Small intestine (tissue), 7 donors: ENCODE results near the gene CLNS1A. TPM values are rescaled to one million over a fixed set of nuclear protein-coding genes. Genes with fewer than 3 reads are reported as not detected.
A peak's percentile ranks its signal among the peaks of the same experiment; 100 is the strongest.

Source experiments
- DNase-seq, 2 donors: peaks; one replicate each; pipeline versions ENCODE4 v3.0.0 to v3.0.0-alpha.2; 2013
- FAIRE-seq: peaks from 2 replicates; lab custom pipeline; 2012; peaks lifted over from hg19 to GRCh38; lab: Jason Lieb, UNC
- H3K27ac ChIP-seq, 3 donors: one replicate each; pipeline ENCODE4 v1.5.1; 2013; ENCODE audit warnings: low read length in 2 of 3, mild to moderate bottlenecking in 2 of 3, control low read depth in 1 of 3, inconsistent platforms in 1 of 3, low read depth in 1 of 3, moderate library complexity in 1 of 3
- H3K27me3 ChIP-seq, 3 donors: one replicate each; pipeline ENCODE4 v1.6.1; 2013; ENCODE audit warnings: low read length in 3 of 3, inconsistent platforms in 1 of 3; ENCODE audit not compliant: control insufficient read depth in 3 of 3, insufficient read depth in 3 of 3
- H3K36me3 ChIP-seq, 3 donors: one replicate each; pipeline ENCODE4 v1.6.1; 2013; ENCODE audit warnings: low read length in 3 of 3, inconsistent platforms in 1 of 3, low read depth in 1 of 3, mild to moderate bottlenecking in 1 of 3, moderate library complexity in 1 of 3; ENCODE audit not compliant: control insufficient read depth in 3 of 3, insufficient read depth in 2 of 3
- H3K4me1 ChIP-seq, 3 donors: one replicate each; pipeline ENCODE4 v1.6.1; 2013; ENCODE audit warnings: low read length in 2 of 3, inconsistent platforms in 1 of 3, low read depth in 1 of 3, mild to moderate bottlenecking in 1 of 3, moderate library complexity in 1 of 3; ENCODE audit not compliant: control insufficient read depth in 3 of 3, insufficient read depth in 2 of 3
- H3K4me3 ChIP-seq, 3 donors: one replicate each; pipeline ENCODE4 v1.5.1; 2013; ENCODE audit warnings: low read length in 3 of 3, control low read depth in 1 of 3, inconsistent platforms in 1 of 3, low read depth in 1 of 3, mild to moderate bottlenecking in 1 of 3, moderate library complexity in 1 of 3
- H3K9me3 ChIP-seq, 2 donors: one replicate each; pipeline ENCODE4 v1.6.1; 2013; ENCODE audit warnings: low read depth in 1 of 2, low read length in 1 of 2; ENCODE audit not compliant: control insufficient read depth in 2 of 2, insufficient read depth in 1 of 2
- WGBS, 3 donors: extraction: QIAGEN DNeasy Blood & Tissue Kit; methylation state at CpG; one replicate each; pipeline ENCODE4 v1.1.7; 2013; 5-methylcytosine and 5-hydroxymethylcytosine counted together
- polyA plus RNA-seq, 4 donors: library from polyadenylated mRNA; stranded (reverse) in 3 of 4; unstranded in 1 of 4; fragments of 200-250 nt in 3 of 4; fragments of 120-200 nt in 1 of 4; gene quantifications; one replicate each; pipeline versions ENCODE4 v1.2.1 to v1.2.3, GENCODE V29; 2013
- donor health status: healthy with polysubstance abuse.
- donor health status: control.
- donor health status: control.
- donor health status: Bipolar disorder and iron deficiency.
- donor health status: healthy.

Gene CLNS1A
- polyA plus RNA-seq, 4 donors = 64.6 to 188 (median 90.9) TPM

GRCh38 chr11:77665240-77665965, 27.8 kb upstream of the CLNS1A start:
- no peak overlapping the region for H3K4me3 ChIP-seq
- H3K27ac ChIP-seq = peak overlapping the region in 1 of 3 donors; percentile 36
- no peak for FAIRE-seq
- peaks cover 5 to 14% (median 7%) of the 10 kb centered on the region in 3 donors for H3K36me3 ChIP-seq
- H3K9me3 ChIP-seq = no peaks in the 10 kb centered on the region
- peak in 1 of 2 donors; percentile 30 for DNase-seq
- WGBS, 3 donors = 37 to 71% (median 61%) methylated on average over 7 of the region's 7 CpGs
- peaks cover 0 to 18% (median 0%) of the 10 kb centered on the region in 3 donors for H3K4me1 ChIP-seq
- H3K27me3 ChIP-seq = no peaks in the 10 kb centered on the region

DNA sequence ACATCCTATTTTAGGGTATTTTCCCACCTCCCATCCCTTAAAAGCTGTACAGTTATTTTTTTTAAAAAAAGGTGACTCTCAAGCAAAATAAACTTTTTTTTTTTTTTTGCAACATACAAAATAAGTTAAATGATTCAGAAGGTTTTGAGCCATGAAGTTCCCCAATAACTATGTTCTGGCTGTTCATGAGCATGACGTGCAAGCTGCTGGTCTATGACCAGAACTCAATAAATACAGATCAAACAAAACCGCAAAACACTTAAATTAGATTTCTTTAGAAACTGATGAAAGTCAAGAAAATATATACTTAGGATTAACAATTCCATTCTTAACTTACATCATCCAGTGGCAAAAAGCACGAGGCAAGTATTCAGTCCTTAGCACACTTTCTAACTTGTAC, 24.1 kb upstream of the CLNS1A start:
- Histone ChIP-seq H3K9me3 (no peaks in the 10 kb centered on the region), H3K4me1 (peaks cover 0 to 11% (median 0%) of the 10 kb centered on the region in 3 donors), H3K27ac (no peak overlapping the region), H3K36me3 (peaks cover 0 to 2% (median 0%) of the 10 kb centered on the region in 3 donors), H3K4me3 (no peak overlapping the region), H3K27me3 (no peaks in the 10 kb centered on the region)
- no peak for FAIRE-seq
- WGBS, 3 donors = 93 to 95% (median 95%) methylated on average over 3 of the region's 3 CpGs
- DNase-seq = no peak

- no peak for FAIRE-seq
- 81 to 100% (median 93%) methylated on average over 1 of the region's 1 CpG for WGBS, 3 donors
- H3K9me3 ChIP-seq = no peaks in the 10 kb centered on the region
- no peak overlapping the region for H3K27ac ChIP-seq
- peaks cover 0 to 2% (median 0%) of the 10 kb centered on the region in 3 donors for H3K36me3 ChIP-seq
- peaks cover 0 to 10% (median 0%) of the 10 kb centered on the region in 3 donors for H3K4me1 ChIP-seq
- DNase-seq = no peak
- H3K4me3 ChIP-seq = no peak overlapping the region
- H3K27me3 ChIP-seq = no peaks in the 10 kb centered on the region
Measured at GRCh38 chr11:77660947-77661346, 23.4 kb upstream of the CLNS1A start.

DNA sequence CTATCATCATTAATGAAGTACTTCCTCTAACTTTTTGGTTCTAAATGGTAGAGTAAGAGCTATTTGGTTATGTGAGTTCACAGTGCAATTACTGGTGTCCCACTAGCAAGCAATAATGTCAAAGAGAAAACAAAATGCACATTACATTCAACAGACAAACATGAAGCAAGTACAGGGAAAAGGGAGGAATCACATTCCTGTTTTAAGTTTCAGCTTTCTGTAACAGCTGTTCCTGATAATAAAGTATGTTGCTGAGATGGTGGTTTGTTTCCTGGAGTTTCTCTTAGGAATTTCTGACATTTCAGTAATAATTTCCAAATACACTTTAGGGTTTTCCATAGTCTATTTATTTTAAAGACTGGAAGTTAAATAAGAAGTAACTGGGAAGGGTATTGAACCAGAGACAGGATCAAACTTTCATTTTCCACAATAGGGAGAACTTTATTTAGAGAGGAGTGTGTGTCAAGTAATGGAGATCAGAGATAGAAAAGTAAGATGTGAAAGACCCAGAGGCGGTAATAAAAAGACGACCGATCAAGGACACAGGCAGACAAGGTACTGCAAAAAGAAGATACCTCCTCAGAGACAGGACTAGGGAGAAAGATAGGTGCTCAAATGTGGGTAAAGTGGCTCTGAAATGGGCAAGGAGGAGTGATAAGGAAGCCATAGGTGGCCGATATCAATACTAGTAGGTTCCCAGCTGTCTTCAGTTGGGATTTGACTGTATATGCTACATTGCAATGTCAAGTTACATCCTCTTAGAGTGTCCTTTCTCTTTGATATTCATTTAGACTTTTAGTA, 20.8 kb upstream of the CLNS1A start:
- no peaks in the 10 kb centered on the region for H3K9me3 ChIP-seq
- H3K36me3 ChIP-seq = no peaks in the 10 kb centered on the region
- no peaks in the 10 kb centered on the region for H3K27me3 ChIP-seq
- WGBS, 3 donors = 77 to 84% (median 83%) methylated on average over 4 of the region's 4 CpGs
- no peak overlapping the region for H3K4me3 ChIP-seq
- no peak overlapping the region for H3K27ac ChIP-seq
- no peak for FAIRE-seq
- no peaks in the 10 kb centered on the region for H3K4me1 ChIP-seq
- DNase-seq = no peak

DNA sequence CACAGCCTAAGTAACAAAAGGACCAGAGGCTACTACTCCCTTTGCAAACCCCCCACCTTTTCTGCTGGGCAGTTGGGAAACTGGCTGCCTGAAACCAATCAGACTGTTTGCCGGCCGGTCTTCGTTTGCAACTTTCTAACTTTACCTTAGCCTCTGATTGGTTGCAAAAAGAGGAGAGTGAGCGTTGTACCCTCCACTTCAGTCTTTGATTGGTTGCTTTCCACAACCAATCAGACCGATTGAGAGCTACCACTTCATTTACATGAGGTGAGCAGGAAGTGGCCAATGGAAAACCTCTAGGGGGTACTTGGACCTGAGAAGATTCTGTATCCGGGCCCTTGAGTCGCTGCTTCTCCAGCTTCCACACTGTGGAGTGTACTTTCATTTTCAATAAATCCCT, 18.8 kb upstream of the CLNS1A start:
- H3K27ac ChIP-seq = no peak overlapping the region
- 82 to 94% (median 92%) methylated on average over 7 of the region's 7 CpGs for WGBS, 3 donors
- no peaks in the 10 kb centered on the region for H3K4me1 ChIP-seq
- H3K9me3 ChIP-seq = no peaks in the 10 kb centered on the region
- no peaks in the 10 kb centered on the region for H3K27me3 ChIP-seq
- H3K4me3 ChIP-seq = no peak overlapping the region
- no peaks in the 10 kb centered on the region for H3K36me3 ChIP-seq
- FAIRE-seq = no peak
- no peak for DNase-seq

GRCh38 chr11:77654770-77655434, 17.3 kb upstream of the CLNS1A start:
- 87% methylated on average over 4 of the region's 4 CpGs for WGBS, 3 donors

DNA sequence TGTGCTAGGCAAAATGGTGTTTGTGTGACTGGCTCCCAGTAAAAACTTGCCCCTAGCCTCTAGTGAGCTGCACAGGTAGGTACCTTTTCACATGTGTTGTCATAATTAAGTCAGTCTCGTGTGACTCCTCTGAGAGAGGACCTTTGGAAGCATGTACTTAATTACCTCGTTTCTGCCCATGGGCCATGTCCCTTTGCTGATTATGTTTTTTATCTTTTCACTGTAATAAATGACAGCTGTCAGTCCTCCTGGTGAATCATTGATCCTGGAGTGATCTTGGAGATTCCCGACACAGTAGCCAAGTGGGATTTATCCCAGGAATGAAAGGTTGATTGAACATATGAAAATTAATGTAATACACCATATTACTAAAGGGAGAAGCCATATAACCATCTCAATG, 12.5 kb upstream of the CLNS1A start:
- peaks cover 0 to 3% (median 0%) of the 10 kb centered on the region in 3 donors for H3K4me1 ChIP-seq
- H3K27ac ChIP-seq = peak overlapping the region in 1 of 3 donors; percentile 15
- no peaks in the 10 kb centered on the region for H3K27me3 ChIP-seq
- no peaks in the 10 kb centered on the region for H3K9me3 ChIP-seq
- H3K36me3 ChIP-seq = no peaks in the 10 kb centered on the region
- FAIRE-seq (no peak), DNase-seq (peak; percentile 33 to 50)
- 9 to 52% (median 34%) methylated on average over 3 of the region's 3 CpGs for WGBS, 3 donors
- no peak overlapping the region for H3K4me3 ChIP-seq

More at GRCh38 chr11:77654770-77655434, 17.3 kb upstream of the CLNS1A start:
- Histone ChIP-seq H3K27me3 (no peaks in the 10 kb centered on the region), H3K4me3 (no peak overlapping the region), H3K4me1 (peaks cover 0 to 1% (median 0%) of the 10 kb centered on the region in 3 donors), H3K36me3 (no peaks in the 10 kb centered on the region), H3K9me3 (no peaks in the 10 kb centered on the region), H3K27ac (no peak overlapping the region)
- FAIRE-seq = no peak
- DNase-seq = no peak

- no peak for FAIRE-seq
- no peak for DNase-seq
- Histone ChIP-seq H3K36me3 (no peaks in the 10 kb centered on the region), H3K27ac (no peak overlapping the region), H3K4me3 (no peak overlapping the region), H3K9me3 (no peaks in the 10 kb centered on the region), H3K27me3 (no peaks in the 10 kb centered on the region), H3K4me1 (peaks cover 0 to 3% (median 0%) of the 10 kb centered on the region in 3 donors)
- 72 to 83% (median 81%) methylated on average over 3 of the region's 3 CpGs for WGBS, 3 donors
Measured at GRCh38 chr11:77647654-77648305, 10.2 kb upstream of the CLNS1A start.
